Neuronal stem cell (in vitro differentiated cells): ENCODE measurements around the gene SOHLH1. TPM values are rescaled to one million over a fixed set of nuclear protein-coding genes. Genes with fewer than 3 reads are reported as not detected.

Experiments used
- DNase-seq: peaks from one replicate; pipeline ENCODE4 v3.0.0-alpha.2; 2013; ENCODE audit warnings: low spot score
- H2AFZ ChIP-seq: one replicate; pipeline ENCODE4 v1.6.1; 2013; ENCODE audit warnings: mild to moderate bottlenecking, low read length, inconsistent platforms
- H2AK5ac ChIP-seq: 2 replicates; pipeline ENCODE4 v1.6.1; 2013; ENCODE audit warnings: low read depth, mild to moderate bottlenecking, inconsistent platforms, low read length, moderate library complexity, mixed read lengths
- H2BK120ac ChIP-seq: 2 replicates; pipeline ENCODE4 v1.6.1; 2013; ENCODE audit warnings: low read depth, mild to moderate bottlenecking, inconsistent platforms, low read length, moderate library complexity, mixed read lengths
- H2BK12ac ChIP-seq: one replicate; pipeline ENCODE4 v1.6.1; 2013; ENCODE audit warnings: low read length, inconsistent platforms
- H2BK15ac ChIP-seq: 2 replicates; pipeline ENCODE4 v1.6.1; 2013; ENCODE audit warnings: mild to moderate bottlenecking, low read length, inconsistent platforms, mixed read lengths
- H2BK5ac ChIP-seq: one replicate; pipeline ENCODE4 v1.6.1; 2013; ENCODE audit warnings: inconsistent platforms, mild to moderate bottlenecking, low read length, moderate library complexity
- H3K14ac ChIP-seq: one replicate; pipeline ENCODE4 v1.6.1; 2013; ENCODE audit warnings: low read length, inconsistent platforms
- H3K18ac ChIP-seq: 2 replicates; pipeline ENCODE4 v1.6.1; 2013; ENCODE audit warnings: low read length, inconsistent platforms
- H3K23ac ChIP-seq: 2 replicates; pipeline ENCODE4 v1.6.1; 2013; ENCODE audit warnings: low read depth, mild to moderate bottlenecking, mixed read lengths, low read length, inconsistent platforms; ENCODE audit not compliant: poor library complexity
- H3K27ac ChIP-seq: replicated peaks from 3 replicates; pipeline ENCODE4 v1.5.1; 2013; ENCODE audit warnings: low read length, inconsistent platforms
- H3K27me3 ChIP-seq, 3 experiments: 2 replicates each; pipeline ENCODE4 v1.6.1; 2013; ENCODE audit warnings: low read length in 3 of 3, mild to moderate bottlenecking in 2 of 3, inconsistent platforms in 1 of 3, low read depth in 1 of 3, mixed read lengths in 1 of 3, moderate library complexity in 1 of 3; ENCODE audit not compliant: control insufficient read depth in 3 of 3, insufficient read depth in 3 of 3
- H3K36me3 ChIP-seq, 2 donors: replicated peaks in 1 of 2; 2 replicates each; pipeline ENCODE4 v1.6.1; 2013; ENCODE audit warnings: low read length in 2 of 2; ENCODE audit not compliant: control insufficient read depth in 2 of 2, insufficient read depth in 2 of 2
- H3K4ac ChIP-seq: 2 replicates; pipeline ENCODE4 v1.6.1; 2013; ENCODE audit warnings: inconsistent platforms, mild to moderate bottlenecking, low read length, moderate library complexity
- H3K4me1 ChIP-seq, 2 donors: 1 replicate in 1 of 2; 2 replicates in 1 of 2; pipeline ENCODE4 v1.6.1; 2013; ENCODE audit warnings: low read length in 2 of 2, low read depth in 1 of 2; ENCODE audit not compliant: control insufficient read depth in 2 of 2, insufficient read depth in 1 of 2
- H3K4me2 ChIP-seq: one replicate; pipeline ENCODE4 v1.6.1; 2013; ENCODE audit warnings: mild to moderate bottlenecking, low read length, inconsistent platforms; ENCODE audit not compliant: insufficient read depth, poor library complexity, severe bottlenecking
- H3K4me3 ChIP-seq, 2 donors: 2 replicates each; pipeline ENCODE4 v1.5.1; 2013; ENCODE audit warnings: low read length in 2 of 2, mild to moderate bottlenecking in 2 of 2, inconsistent platforms in 1 of 2, moderate library complexity in 1 of 2
- H3K79me1 ChIP-seq: one replicate; pipeline ENCODE4 v1.6.1; 2013; ENCODE audit warnings: low read depth, mild to moderate bottlenecking, inconsistent platforms, low read length, moderate library complexity
- H3K9ac ChIP-seq: one replicate; pipeline ENCODE4 v1.6.1; 2013; ENCODE audit warnings: mild to moderate bottlenecking, low read depth, low read length, inconsistent platforms; ENCODE audit not compliant: poor library complexity
- H3K9me3 ChIP-seq, 2 donors: replicated peaks in 1 of 2; 2 replicates each; pipeline versions ENCODE3 to v1.6.1; 2013; ENCODE audit warnings: low read length in 2 of 2, mild to moderate bottlenecking in 2 of 2, inconsistent platforms in 1 of 2, low read depth in 1 of 2, mixed read lengths in 1 of 2, moderate library complexity in 1 of 2; ENCODE audit not compliant: control insufficient read depth in 2 of 2, insufficient read depth in 1 of 2
- H4K8ac ChIP-seq: one replicate; pipeline ENCODE4 v1.6.1; 2013; ENCODE audit warnings: low read depth, mild to moderate bottlenecking, inconsistent platforms, low read length, moderate library complexity
- H4K91ac ChIP-seq: one replicate; pipeline ENCODE4 v1.6.1; 2013; ENCODE audit warnings: low read length, low read depth, mild to moderate bottlenecking, inconsistent platforms; ENCODE audit not compliant: poor library complexity
- WGBS, 2 donors: extraction: QIAGEN DNeasy Blood & Tissue Kit; methylation state at CpG; one replicate each; pipeline ENCODE4 v1.1.7; 2013; ENCODE audit warnings: missing lambda C conversion rate in 2 of 2, mixed read lengths in 1 of 2; ENCODE audit not compliant: insufficient read length in 2 of 2, insufficient replicate concordance in 1 of 2; ENCODE audit errors: extremely low coverage in 2 of 2; 5-methylcytosine and 5-hydroxymethylcytosine counted together
- polyA plus RNA-seq, 2 experiments: library from polyadenylated mRNA; stranded (reverse); fragments of 200-250 nt; gene quantifications; one replicate each; pipeline ENCODE4 v1.2.3, GENCODE V29; 2013

The SOHLH1 gene, protein sequence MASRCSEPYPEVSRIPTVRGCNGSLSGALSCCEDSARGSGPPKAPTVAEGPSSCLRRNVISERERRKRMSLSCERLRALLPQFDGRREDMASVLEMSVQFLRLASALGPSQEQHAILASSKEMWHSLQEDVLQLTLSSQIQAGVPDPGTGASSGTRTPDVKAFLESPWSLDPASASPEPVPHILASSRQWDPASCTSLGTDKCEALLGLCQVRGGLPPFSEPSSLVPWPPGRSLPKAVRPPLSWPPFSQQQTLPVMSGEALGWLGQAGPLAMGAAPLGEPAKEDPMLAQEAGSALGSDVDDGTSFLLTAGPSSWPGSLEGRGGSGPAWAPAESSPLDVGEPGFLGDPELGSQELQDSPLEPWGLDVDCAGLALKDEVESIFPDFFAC
- polyA plus RNA-seq (2013, experiment 1 of 2), result not detected
- polyA plus RNA-seq (2013, experiment 2 of 2), result not detected

DNA sequence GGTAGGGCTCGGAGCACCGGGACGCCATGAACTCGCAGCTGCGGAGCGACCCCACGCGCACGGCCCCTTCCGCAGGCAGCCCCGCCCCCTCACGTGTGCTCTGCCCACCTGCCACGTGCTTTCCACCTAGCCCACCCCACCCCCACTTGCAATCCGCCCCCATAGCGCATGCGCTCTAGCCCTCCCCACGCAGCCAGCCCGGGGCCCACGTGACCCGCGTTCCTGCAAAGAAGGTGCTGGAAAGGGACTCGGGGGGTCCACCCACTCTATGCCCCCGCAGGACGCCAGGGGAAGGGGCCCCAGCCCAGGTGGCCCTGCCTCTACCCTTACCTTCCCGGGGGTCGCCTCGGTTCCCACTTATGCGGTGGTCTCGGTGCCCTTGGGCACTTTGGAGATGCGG is at the start of gene SOHLH1:
TSS of gene SOHLH1 (minus strand) at position 42 of the 400 bp plus-strand sequence. CDS start at position 28, 14 bp downstream.
- no peaks in the 10 kb centered on the region for H3K4me1 ChIP-seq
- no peak for DNase-seq
- no peaks in the 10 kb centered on the region for H3K36me3 ChIP-seq
- H4K8ac ChIP-seq, result no peak within 1 kb of the TSS
- no peak within 1 kb of the TSS for H2BK120ac ChIP-seq
- H3K4ac ChIP-seq, result no peak within 1 kb of the TSS
- H3K27ac ChIP-seq, result no peak within 1 kb of the TSS
- H2BK5ac ChIP-seq, result peak within 1 kb of the TSS; percentile 66
- no peak within 1 kb of the TSS for H3K9ac ChIP-seq
- no peak within 1 kb of the TSS for H3K4me2 ChIP-seq
- H2BK12ac ChIP-seq, result no peak within 1 kb of the TSS
- no peak within 1 kb of the TSS for H3K4me3 ChIP-seq
- H3K14ac ChIP-seq, result no peak within 1 kb of the TSS
- peak within 1 kb of the TSS; percentile 17 for H3K18ac ChIP-seq
- no peak within 1 kb of the TSS for H3K23ac ChIP-seq
- H2AFZ ChIP-seq, result no peak within 1 kb of the TSS
- H3K27me3 ChIP-seq, result peaks cover 0 to 43% (median 11%) of the 10 kb centered on the region in 3 experiments
- H2AK5ac ChIP-seq, result peak within 1 kb of the TSS; percentile 97
- H3K79me1 ChIP-seq, result no peaks in the 10 kb centered on the region
- H2BK15ac ChIP-seq, result peak within 1 kb of the TSS; percentile 85
- H3K9me3 ChIP-seq, result no peaks in the 10 kb centered on the region
- no CpG with 5 or more reads among the region's 30 CpGs for WGBS, 2 donors
- H4K91ac ChIP-seq, result no peak within 1 kb of the TSS

DNA sequence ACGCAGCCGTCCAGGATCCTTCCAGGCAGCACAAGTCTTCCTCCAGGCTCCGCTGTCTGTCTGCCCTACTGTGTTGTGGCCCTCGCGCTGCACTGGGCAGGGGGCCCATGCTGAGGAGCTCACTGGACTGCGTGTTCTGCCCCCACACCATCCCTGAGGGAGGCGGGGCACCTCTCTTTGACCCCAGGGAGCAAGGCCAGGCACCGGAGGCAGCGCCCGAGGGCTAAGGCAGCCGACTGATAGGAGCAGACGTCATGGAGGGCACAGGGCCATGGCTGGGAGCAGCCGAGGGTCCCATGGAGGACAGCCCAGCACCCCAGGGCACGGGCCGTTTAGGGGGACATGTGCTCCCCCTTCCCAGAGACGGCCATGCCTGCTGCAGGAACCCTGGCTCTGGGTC is 49.4 kb upstream of the SOHLH1 start:
- Histone ChIP-seq H3K4me2 (no peak overlapping the region), H2BK120ac (no peak overlapping the region), H2AK5ac (peak overlapping the region; percentile 88), H4K8ac (no peak overlapping the region), H3K27ac (no peak overlapping the region), H3K14ac (peak overlapping the region; percentile 89), H3K36me3 (no peaks in the 10 kb centered on the region), H3K18ac (peak overlapping the region; percentile 87), H2BK5ac (no peak overlapping the region), H3K9me3 (no peaks in the 10 kb centered on the region), H2BK12ac (no peak overlapping the region), H3K27me3 (peaks cover 0 to 35% (median 0%) of the 10 kb centered on the region in 3 experiments), H3K4me1 (peaks cover 0 to 2% of the 10 kb centered on the region in 2 donors), H2BK15ac (peak overlapping the region; percentile 49), H2AFZ (no peak overlapping the region), H3K79me1 (peaks cover 1% of the 10 kb centered on the region), H4K91ac (peak overlapping the region; percentile 72), H3K9ac (no peak overlapping the region), H3K4me3 (peak overlapping the region in 1 of 2 donors; percentile 21), H3K23ac (peak overlapping the region; percentile 98), H3K4ac (peak overlapping the region; percentile 66)
- DNase-seq, result no peak
- no CpG with 5 or more reads among the region's 16 CpGs for WGBS, 2 donors

DNA sequence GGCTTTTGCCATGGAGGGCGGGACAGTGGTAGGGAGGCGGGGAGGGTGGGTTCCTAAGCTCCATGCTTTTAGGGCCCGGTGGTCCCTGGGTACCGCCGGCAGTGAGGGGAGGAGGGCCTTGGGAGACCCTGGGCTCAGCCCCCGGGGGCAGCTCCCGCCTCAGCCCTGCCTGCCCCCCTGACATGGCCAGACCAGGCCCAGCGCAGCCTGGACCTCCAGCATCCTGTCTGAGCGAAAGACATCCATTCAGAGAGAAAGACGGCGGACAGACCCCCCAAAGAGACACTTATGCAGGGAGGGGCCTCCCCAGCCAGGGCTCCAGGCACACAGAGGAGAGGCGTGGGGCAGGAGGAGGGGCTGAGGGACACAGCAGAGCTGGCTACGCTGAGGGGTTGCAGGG is 48.0 kb upstream of the SOHLH1 start:
- WGBS, 2 donors, result no CpG with 5 or more reads among the region's 13 CpGs

GRCh38 chr9:135746565-135746964 is 47.3 kb upstream of the SOHLH1 start:
- no peaks in the 10 kb centered on the region for H3K36me3 ChIP-seq
- H3K9ac ChIP-seq, result no peak overlapping the region
- no peak overlapping the region for H4K91ac ChIP-seq
- H3K23ac ChIP-seq, result peak overlapping the region; percentile 65
- H2BK120ac ChIP-seq, result no peak overlapping the region
- peak overlapping the region; percentile 35 for H2BK5ac ChIP-seq
- peak overlapping the region; percentile 90 for H2AK5ac ChIP-seq
- H3K14ac ChIP-seq, result no peak overlapping the region
- no peak overlapping the region for H4K8ac ChIP-seq
- WGBS, 2 donors, result no CpG with 5 or more reads among the region's 9 CpGs
- H3K4me1 ChIP-seq, result peaks cover 0 to 2% of the 10 kb centered on the region in 2 donors
- peak overlapping the region; percentile 75 for H2BK15ac ChIP-seq
- peak overlapping the region; percentile 64 for H3K18ac ChIP-seq
- no peaks in the 10 kb centered on the region for H3K9me3 ChIP-seq
- H2AFZ ChIP-seq, result no peak overlapping the region
- H3K4me2 ChIP-seq, result no peak overlapping the region
- no peak overlapping the region for H2BK12ac ChIP-seq
- peaks cover 0 to 29% (median 0%) of the 10 kb centered on the region in 3 experiments for H3K27me3 ChIP-seq
- no peak overlapping the region for H3K4me3 ChIP-seq
- no peak for DNase-seq
- no peak overlapping the region for H3K27ac ChIP-seq
- peaks cover 1% of the 10 kb centered on the region for H3K79me1 ChIP-seq
- no peak overlapping the region for H3K4ac ChIP-seq

More for the DNA sequence above, 48.0 kb upstream of the SOHLH1 start:
- Histone ChIP-seq H3K27me3 (peaks cover 0 to 30% (median 0%) of the 10 kb centered on the region in 3 experiments), H3K9ac (no peak overlapping the region), H4K8ac (no peak overlapping the region), H4K91ac (no peak overlapping the region), H3K14ac (peak overlapping the region; percentile 71), H2BK5ac (no peak overlapping the region), H2BK120ac (no peak overlapping the region), H3K9me3 (no peaks in the 10 kb centered on the region), H3K27ac (no peak overlapping the region), H3K23ac (peak overlapping the region; percentile 55), H2AFZ (no peak overlapping the region), H3K36me3 (no peaks in the 10 kb centered on the region), H3K79me1 (peaks cover 1% of the 10 kb centered on the region), H2AK5ac (peak overlapping the region; percentile 90), H3K4ac (no peak overlapping the region), H3K18ac (peak overlapping the region; percentile 64), H3K4me1 (peaks cover 0 to 2% of the 10 kb centered on the region in 2 donors), H2BK12ac (peak overlapping the region; percentile 30), H3K4me3 (peak overlapping the region in 1 of 2 donors; percentile 9), H3K4me2 (no peak overlapping the region), H2BK15ac (peak overlapping the region; percentile 75)
- DNase-seq, result no peak
